H1 (cell line): ENCODE results near the gene FAM107A. TPM values are rescaled to one million over a fixed set of nuclear protein-coding genes. Genes with fewer than 3 reads are reported as not detected.

ENCODE experiments used
- CTCF ChIA-PET: fragments of 300-600 bp; sonication (Branson Sonifier 250); formaldehyde crosslinking; loops from one replicate; lab custom pipeline; 2021; ENCODE audit not compliant: partially characterized antibody; lab: Charles Lee
- POLR2A ChIA-PET: fragments of 300-600 bp; sonication (Branson Sonifier 250); formaldehyde crosslinking; loops from one replicate; lab custom pipeline; 2021; ENCODE audit warnings: inconsistent platforms; ENCODE audit not compliant: partially characterized antibody; lab: Charles Lee
- DNase-seq, 2 experiments: peaks; one replicate each; pipeline versions ENCODE4 v3.0.0 to v3.0.0-alpha.2; 2010 to 2022; ENCODE audit warnings: low spot score in 2 of 2, low read depth in 1 of 2, mixed read lengths in 1 of 2
- FAIRE-seq: peaks from 2 replicates; lab custom pipeline; 2011; peaks lifted over from hg19 to GRCh38; lab: Jason Lieb, UNC
- H2AFZ ChIP-seq: 2 replicates; pipeline ENCODE4 v1.8.1; 2012; ENCODE audit warnings: low read length, inconsistent platforms
- H2AK5ac ChIP-seq: 2 replicates; pipeline ENCODE4 v1.6.1; 2013; ENCODE audit warnings: low read depth, low read length
- H2BK120ac ChIP-seq: replicated peaks from 2 replicates; pipeline ENCODE3; 2013; ENCODE audit warnings: low read depth, low read length, inconsistent platforms
- H2BK12ac ChIP-seq: 2 replicates; pipeline ENCODE4 v1.6.1; 2013; ENCODE audit warnings: low read depth, low read length
- H2BK15ac ChIP-seq: 2 replicates; pipeline ENCODE4 v1.6.1; 2013; ENCODE audit warnings: low read length
- H2BK20ac ChIP-seq: 2 replicates; pipeline ENCODE4 v1.6.1; 2013; ENCODE audit warnings: low read length
- H2BK5ac ChIP-seq: 2 replicates; pipeline ENCODE4 v1.6.1; 2013; ENCODE audit warnings: low read depth, low read length
- H3K14ac ChIP-seq: 2 replicates; pipeline ENCODE4 v1.6.1; 2013; ENCODE audit warnings: inconsistent platforms; ENCODE audit not compliant: insufficient read length
- H3K18ac ChIP-seq: 2 replicates; pipeline ENCODE4 v1.6.1; 2013; ENCODE audit warnings: low read length; ENCODE audit errors: extremely low read depth
- H3K23ac ChIP-seq: 2 replicates; pipeline ENCODE4 v1.6.1; 2013; ENCODE audit warnings: inconsistent platforms; ENCODE audit not compliant: insufficient read length
- H3K23me2 ChIP-seq: 2 replicates; pipeline ENCODE4 v1.6.1; 2013; ENCODE audit warnings: low read depth, low read length
- H3K27ac ChIP-seq: 2 replicates; pipeline ENCODE4 v1.6.1; 2011; ENCODE audit warnings: low read depth, low read length, inconsistent platforms
- H3K27me3 ChIP-seq, 4 experiments: replicated peaks in 1 of 4; 1 replicate in 1 of 4; 2 replicates in 3 of 4; pipeline versions ENCODE4 v1.6.1 to v1.8.1; 2011 to 2013; ENCODE audit warnings: low read length in 3 of 4, mild to moderate bottlenecking in 3 of 4, inconsistent platforms in 2 of 4, mixed read lengths in 2 of 4, moderate library complexity in 1 of 4; ENCODE audit not compliant: control insufficient read depth in 3 of 4, insufficient read depth in 3 of 4; ENCODE audit errors: extremely low read depth in 1 of 4
- H3K36me3 ChIP-seq, 4 experiments: 2 replicates each; pipeline versions ENCODE4 v1.6.1 to v1.8.1; 2011 to 2013; ENCODE audit warnings: mild to moderate bottlenecking in 4 of 4, low read length in 3 of 4, moderate library complexity in 2 of 4, control low read depth in 1 of 4, inconsistent platforms in 1 of 4; ENCODE audit not compliant: insufficient read depth in 4 of 4, control insufficient read depth in 2 of 4
- H3K4ac ChIP-seq: replicated peaks from 2 replicates; pipeline ENCODE3; 2013; ENCODE audit warnings: low read length, low read depth, mixed read lengths, inconsistent platforms; ENCODE audit not compliant: insufficient read length
- H3K4me1 ChIP-seq, 4 experiments: replicated peaks in 1 of 4; 1 replicate in 1 of 4; 2 replicates in 3 of 4; pipeline versions ENCODE4 v1.6.1 to v1.8.1; 2011 to 2013; ENCODE audit warnings: low read length in 3 of 4, inconsistent platforms in 2 of 4, mixed read lengths in 1 of 4; ENCODE audit not compliant: insufficient read depth in 4 of 4, control insufficient read depth in 3 of 4
- H3K4me2 ChIP-seq, 2 experiments: 2 replicates each; pipeline versions ENCODE4 v1.6.1 to v1.8.1; 2011 to 2013; ENCODE audit warnings: low read depth in 2 of 2, low read length in 2 of 2, control low read depth in 1 of 2, inconsistent platforms in 1 of 2, mild to moderate bottlenecking in 1 of 2; ENCODE audit not compliant: insufficient read depth in 1 of 2
- H3K4me3 ChIP-seq, 4 experiments: fragments of 200-600, 300-600 bp in 1 of 4; sonication (generic), shearing (Covaris generic), sonication (Bioruptor Twin) in 1 of 4; 2 replicates each; pipeline versions ENCODE4 v1.5.1 to v1.8.1; 2011 to 2016; ENCODE audit warnings: low read length in 4 of 4, low read depth in 3 of 4, control low read depth in 2 of 4, inconsistent platforms in 2 of 4, mild to moderate bottlenecking in 2 of 4, mixed read lengths in 1 of 4, moderate library complexity in 1 of 4; ENCODE audit not compliant: insufficient read depth in 2 of 4; ENCODE audit errors: extremely low read depth in 1 of 4
- H3K56ac ChIP-seq: replicated peaks from 2 replicates; pipeline ENCODE3; 2013; ENCODE audit warnings: low read depth, mild to moderate bottlenecking, mixed read lengths, low read length, inconsistent platforms; ENCODE audit not compliant: insufficient read length
- H3K79me1 ChIP-seq: 2 replicates; pipeline ENCODE4 v1.6.1; 2013; ENCODE audit warnings: low read depth, low read length, control low read depth
- H3K79me2 ChIP-seq, 2 experiments: 2 replicates each; pipeline versions ENCODE4 v1.6.1 to v1.8.1; 2012 to 2013; ENCODE audit warnings: low read length in 2 of 2, mild to moderate bottlenecking in 2 of 2, inconsistent platforms in 1 of 2; ENCODE audit not compliant: insufficient read depth in 2 of 2, control insufficient read depth in 1 of 2
- H3K9ac ChIP-seq, 4 experiments: replicated peaks in 1 of 4; 1 replicate in 1 of 4; 2 replicates in 3 of 4; pipeline versions ENCODE4 v1.6.1 to v1.8.1; 2011 to 2013; ENCODE audit warnings: low read depth in 3 of 4, low read length in 3 of 4, control low read depth in 2 of 4, mild to moderate bottlenecking in 2 of 4, moderate library complexity in 2 of 4, inconsistent platforms in 1 of 4; ENCODE audit errors: extremely low read depth in 1 of 4
- H3K9me3 ChIP-seq, 2 experiments: 2 replicates each; pipeline versions ENCODE4 v1.6.1 to v1.8.1; 2012 to 2013; ENCODE audit warnings: mild to moderate bottlenecking in 2 of 2, moderate library complexity in 2 of 2, control low read depth in 1 of 2, inconsistent platforms in 1 of 2, low read depth in 1 of 2, low read length in 1 of 2, mixed read lengths in 1 of 2; ENCODE audit not compliant: insufficient read depth in 2 of 2
- H4K20me1 ChIP-seq, 2 experiments: replicated peaks in 1 of 2; 2 replicates each; pipeline versions ENCODE3 to v1.8.1; 2011 to 2013; ENCODE audit warnings: inconsistent platforms in 2 of 2, low read length in 2 of 2, mild to moderate bottlenecking in 1 of 2; ENCODE audit not compliant: insufficient read depth in 2 of 2, control insufficient read depth in 1 of 2
- H4K5ac ChIP-seq: 2 replicates; pipeline ENCODE4 v1.6.1; 2013; ENCODE audit warnings: low read length, low read depth, mixed read lengths, inconsistent platforms; ENCODE audit not compliant: insufficient read length
- H4K8ac ChIP-seq: 2 replicates; pipeline ENCODE4 v1.8.0; 2013; ENCODE audit warnings: mild to moderate bottlenecking, moderate library complexity, low read length, inconsistent platforms; ENCODE audit not compliant: insufficient read depth; ENCODE audit errors: extremely low read depth
- H4K91ac ChIP-seq: replicated peaks from 2 replicates; pipeline ENCODE3; 2013; ENCODE audit warnings: low read length, mixed read lengths, inconsistent platforms; ENCODE audit not compliant: insufficient read length
- EGR1 ChIP-seq: IDR thresholded peaks from 2 replicates; pipeline ENCODE4 v1.6.1; 2011; ENCODE audit warnings: low read depth, low read length, borderline replicate concordance
- EP300 ChIP-seq, 2 experiments: IDR thresholded peaks; 1 replicate in 1 of 2; 2 replicates in 1 of 2; pipeline ENCODE4 v1.6.1; 2011 to 2012; ENCODE audit warnings: low read depth in 2 of 2, low read length in 2 of 2, mild to moderate bottlenecking in 2 of 2, borderline replicate concordance in 1 of 2, inconsistent platforms in 1 of 2, moderate library complexity in 1 of 2
- EZH2 ChIP-seq: fragments of 200-600 bp; sonication (generic); IDR thresholded peaks from 2 replicates; pipeline ENCODE4 v1.7.1; 2012; ENCODE audit warnings: low read depth, mild to moderate bottlenecking, moderate library complexity, low read length, inconsistent platforms; ENCODE audit not compliant: severe bottlenecking
- KDM4A ChIP-seq: IDR thresholded peaks from one replicate; pipeline ENCODE4 v1.7.1; 2012; ENCODE audit warnings: low read depth, mild to moderate bottlenecking, moderate library complexity, low read length, inconsistent platforms; ENCODE audit not compliant: severe bottlenecking
- MAFK ChIP-seq: IDR thresholded peaks from 2 replicates; pipeline ENCODE4 v1.6.1; 2012; ENCODE audit warnings: low read depth, mild to moderate bottlenecking, improper control_type of control experiment, low read length
- SIRT6 ChIP-seq: IDR thresholded peaks from one replicate; pipeline ENCODE4 v1.7.1; 2012; ENCODE audit warnings: low read length, inconsistent platforms
- SRF ChIP-seq: IDR thresholded peaks from 2 replicates; pipeline ENCODE4 v1.6.1; 2011; ENCODE audit warnings: mild to moderate bottlenecking, low read depth, low read length, moderate library complexity
- TAF1 ChIP-seq: IDR thresholded peaks from 2 replicates; pipeline ENCODE4 v1.6.1; 2011; ENCODE audit warnings: mild to moderate bottlenecking, low read depth, low read length
- TBP ChIP-seq: IDR thresholded peaks from 2 replicates; pipeline ENCODE4 v1.6.1; 2011; ENCODE audit warnings: low read depth, low read length, improper control_type of control experiment
- YY1 ChIP-seq: IDR thresholded peaks from 2 replicates; pipeline ENCODE4 v1.6.1; 2011; ENCODE audit warnings: low read depth, mild to moderate bottlenecking, low read length
- WGBS, 2 experiments: shearing (Covaris generic) in 1 of 2; methylation state at CpG; one replicate each; pipeline versions ENCODE4 v1.1.6 to v1.1.7; 2013 to 2015; ENCODE audit warnings: low lambda C conversion rate in 2 of 2, mixed read lengths in 2 of 2, inconsistent platforms in 1 of 2, low coverage in 1 of 2, missing lambda C conversion rate in 1 of 2; ENCODE audit not compliant: insufficient replicate concordance in 2 of 2, insufficient coverage in 1 of 2, insufficient read length in 1 of 2; ENCODE audit errors: extremely low coverage in 1 of 2, missing lambda C conversion rate in 1 of 2; 5-methylcytosine and 5-hydroxymethylcytosine counted together
- polyA plus RNA-seq, 7 experiments: library from polyadenylated mRNA; depleted of rRNA in 3 of 7; stranded (reverse) in 5 of 7; unstranded in 2 of 7; fragments of >200 nt in 5 of 7; fragments of 200-250 nt in 2 of 7; gene quantifications; 1 replicate in 5 of 7; 2 replicates in 1 of 7; 4 replicates in 1 of 7; pipeline versions ENCODE4 v1.2.1 to v1.2.3, GENCODE V29; 2011 to 2013; ENCODE audit warnings: missing spikeins in 2 of 7, mixed read lengths in 2 of 7
- total RNA-seq: library from RNA; stranded (reverse); fragmentation: NEBNext Ultra II Directional; extraction: Animal tissue kit (Norgen Biotek cat#: 25700); gene quantifications from 2 replicates; pipeline ENCODE4 v1.2.1, GENCODE V29; 2021

Gene FAM107A
- total and polyA plus RNA-seq, 2 of the 8 experiments (the other 6 are each of a cell fraction or from before 2014, with no cell fraction given): 0.51 to 0.65 TPM

DNA sequence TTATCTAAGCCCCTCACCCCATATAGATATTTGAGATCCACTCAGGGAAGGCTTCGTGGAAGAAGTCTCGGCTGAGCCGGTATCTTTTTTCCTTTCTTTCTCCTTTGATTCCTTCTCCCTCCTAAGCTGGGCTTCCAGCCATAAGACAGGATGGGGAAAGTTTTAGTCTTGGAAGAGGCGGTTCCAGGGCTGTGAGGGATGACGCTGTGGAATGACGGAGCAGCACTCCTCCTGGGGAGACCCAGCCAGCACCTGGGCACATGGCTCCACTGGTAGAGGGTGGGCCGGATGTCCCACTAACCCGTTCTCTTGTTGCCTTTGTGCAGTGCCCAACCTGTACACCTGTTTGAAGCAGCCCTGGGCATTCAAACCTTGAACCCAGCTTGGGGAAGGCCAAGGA, 43.2 kb upstream of the FAM107A start:
- 90% methylated on average over 8 of the region's 8 CpGs; no CpG with 5 or more reads in 1 of the 2 experiments for WGBS, 2 experiments
- H3K56ac ChIP-seq: no peak overlapping the region
- no peaks in the 10 kb centered on the region for H3K27me3 ChIP-seq
- H3K23me2 ChIP-seq: peaks cover 3% of the 10 kb centered on the region; the same call in 1 of the 2 replicates
- peaks cover 0 to 4% (median 0%) of the 10 kb centered on the region in 4 experiments; a peak in 1 of 7 replicates for H3K4me1 ChIP-seq
- H3K79me2 ChIP-seq: no peaks in the 10 kb centered on the region
- H3K9ac ChIP-seq: no peak overlapping the region
- no peaks in the 10 kb centered on the region for H3K36me3 ChIP-seq
- H2BK120ac ChIP-seq: no peak overlapping the region
- H3K23ac ChIP-seq: no peak overlapping the region
- H4K5ac ChIP-seq: no peak overlapping the region
- FAIRE-seq: no peak
- no peak overlapping the region for H2AK5ac ChIP-seq
- ChIA-PET POLR2A (no interaction called here), CTCF (interaction anchor here (1.0 to 4.6 kb wide), 6 partner anchors 9 to 57 kb away, joined by 3 to 62 read pairs (median 4); no protein-coding TSS in a partner anchor)
- H4K8ac ChIP-seq: no peak overlapping the region
- H2BK15ac ChIP-seq: no peak overlapping the region
- H3K14ac ChIP-seq: no peak overlapping the region
- no peak overlapping the region for H3K4ac ChIP-seq
- H3K4me2 ChIP-seq: no peak overlapping the region
- H3K18ac ChIP-seq: no peak overlapping the region
- H3K9me3 ChIP-seq: no peaks in the 10 kb centered on the region
- H2BK20ac ChIP-seq: no peak overlapping the region
- H3K79me1 ChIP-seq: no peaks in the 10 kb centered on the region
- no peaks in the 10 kb centered on the region for H4K20me1 ChIP-seq
- no peak overlapping the region for H4K91ac ChIP-seq
- no peak overlapping the region for H3K4me3 ChIP-seq
- H2BK12ac ChIP-seq: no peak overlapping the region
- H2AFZ ChIP-seq: no peak overlapping the region
- DNase-seq: no peak
- H3K27ac ChIP-seq: no peak overlapping the region
- no peak overlapping the region for H2BK5ac ChIP-seq
- TF ChIP-seq EGR1: no peak
- TF ChIP-seq EP300 (IDR thresholded peaks at IDR 0.05; ENCODE audit: borderline replicate concordance in 1 of 2, low read depth in 2 of 2, low read length in 2 of 2): no peak
- no peak for TF ChIP-seq YY1
- TF ChIP-seq MAFK: no peak
- TF ChIP-seq TBP: no peak
- TF ChIP-seq KDM4A: no peak
- no peak for TF ChIP-seq SIRT6
- no peak for TF ChIP-seq TAF1
- no peak for TF ChIP-seq EZH2
- TF ChIP-seq SRF: no peak
